GM12872 (cell line): ENCODE measurements around the gene SMARCA4.

ENCODE experiments used
- TF ChIP-seq, protein P1 (sequence below): IDR thresholded peaks from 3 replicates; pipeline ENCODE4 v1.5.1; 2011; ENCODE audit warnings: low read depth, mild to moderate bottlenecking, low read length, moderate library complexity; ENCODE audit not compliant: insufficient read depth

Gene SMARCA4

DNA sequence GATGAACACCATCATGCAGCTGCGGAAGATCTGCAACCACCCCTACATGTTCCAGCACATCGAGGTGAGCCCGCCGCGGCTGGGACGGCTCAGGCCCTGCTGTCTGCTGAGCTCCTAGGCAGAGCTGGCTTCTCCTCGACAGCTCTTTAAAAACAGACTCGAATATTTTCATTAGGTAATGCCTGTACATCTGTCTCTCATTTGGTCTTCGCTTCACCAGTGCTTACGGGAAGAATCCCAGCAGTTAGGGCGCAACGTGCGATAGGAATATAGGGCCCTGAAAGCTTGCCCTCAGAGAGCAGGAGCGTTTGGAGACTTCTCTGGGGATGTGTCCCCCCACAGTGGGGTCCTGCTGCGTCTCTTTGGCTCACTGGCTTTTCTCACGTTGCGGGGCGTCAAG is 64.6 kb downstream of the SMARCA4 start:
- TF ChIP-seq, protein P1, sequence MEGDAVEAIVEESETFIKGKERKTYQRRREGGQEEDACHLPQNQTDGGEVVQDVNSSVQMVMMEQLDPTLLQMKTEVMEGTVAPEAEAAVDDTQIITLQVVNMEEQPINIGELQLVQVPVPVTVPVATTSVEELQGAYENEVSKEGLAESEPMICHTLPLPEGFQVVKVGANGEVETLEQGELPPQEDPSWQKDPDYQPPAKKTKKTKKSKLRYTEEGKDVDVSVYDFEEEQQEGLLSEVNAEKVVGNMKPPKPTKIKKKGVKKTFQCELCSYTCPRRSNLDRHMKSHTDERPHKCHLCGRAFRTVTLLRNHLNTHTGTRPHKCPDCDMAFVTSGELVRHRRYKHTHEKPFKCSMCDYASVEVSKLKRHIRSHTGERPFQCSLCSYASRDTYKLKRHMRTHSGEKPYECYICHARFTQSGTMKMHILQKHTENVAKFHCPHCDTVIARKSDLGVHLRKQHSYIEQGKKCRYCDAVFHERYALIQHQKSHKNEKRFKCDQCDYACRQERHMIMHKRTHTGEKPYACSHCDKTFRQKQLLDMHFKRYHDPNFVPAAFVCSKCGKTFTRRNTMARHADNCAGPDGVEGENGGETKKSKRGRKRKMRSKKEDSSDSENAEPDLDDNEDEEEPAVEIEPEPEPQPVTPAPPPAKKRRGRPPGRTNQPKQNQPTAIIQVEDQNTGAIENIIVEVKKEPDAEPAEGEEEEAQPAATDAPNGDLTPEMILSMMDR = no peak

DNA sequence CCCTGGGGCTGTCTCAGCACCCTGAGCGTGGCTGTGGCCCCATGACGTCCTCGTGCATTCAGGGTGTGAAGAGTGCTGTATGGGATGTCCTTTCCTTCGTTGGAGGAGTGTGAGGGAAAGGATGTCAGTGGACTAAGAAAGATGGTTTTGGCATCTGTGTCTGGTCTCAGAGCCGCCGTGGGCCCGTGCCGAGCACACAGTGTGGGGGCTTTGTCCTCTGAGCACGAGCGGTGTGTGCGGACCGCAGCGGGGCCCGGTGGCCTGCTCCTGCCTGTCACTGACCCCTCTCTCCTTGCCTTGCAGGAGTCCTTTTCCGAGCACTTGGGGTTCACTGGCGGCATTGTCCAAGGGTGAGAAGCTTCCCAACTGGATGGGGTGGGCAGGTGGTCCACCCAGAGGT is 65.2 kb downstream of the SMARCA4 start:
- TF ChIP-seq, protein P1 = no peak

DNA sequence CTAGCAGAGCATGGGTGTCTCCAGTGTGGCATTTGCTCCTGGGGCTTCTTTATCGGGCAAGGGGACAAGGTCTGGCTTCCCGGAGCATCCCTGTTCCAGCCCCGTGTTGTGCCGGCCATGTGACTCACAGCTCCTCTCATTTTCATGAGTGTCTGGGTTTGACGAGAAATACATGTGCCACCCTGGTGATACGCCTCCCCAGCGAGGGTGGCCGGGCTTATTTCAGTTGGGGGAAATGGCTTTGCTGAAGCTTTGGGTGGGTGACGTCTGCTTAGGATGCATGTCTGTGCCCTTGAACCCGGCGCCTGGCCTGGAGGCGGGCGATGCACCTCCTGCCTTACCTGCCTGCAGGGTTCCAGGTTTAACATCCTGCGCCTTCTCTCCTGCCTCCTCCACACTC is 66.6 kb downstream of the SMARCA4 start:
- TF ChIP-seq, protein P1 = no peak

DNA sequence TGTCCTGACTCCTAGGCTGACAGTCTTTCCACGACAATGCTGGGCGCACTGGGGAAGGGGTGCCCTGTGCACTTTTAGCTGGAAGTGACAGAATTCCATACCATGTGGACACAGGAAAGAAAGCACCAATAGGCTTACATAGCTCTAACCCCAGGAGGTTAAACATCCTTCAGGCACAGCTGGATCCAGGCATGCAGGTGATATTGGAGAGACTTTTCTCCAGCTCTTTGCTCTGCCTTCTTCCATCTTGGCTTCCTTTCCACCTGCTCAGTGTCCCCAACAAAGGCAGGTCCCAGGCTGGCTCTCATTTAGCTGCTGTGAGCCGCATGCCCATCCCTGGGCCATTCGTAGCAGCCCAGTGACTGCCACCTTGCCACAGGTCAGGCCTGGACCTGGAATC is 67.3 kb downstream of the SMARCA4 start:
- TF ChIP-seq, protein P1 = no peak

DNA sequence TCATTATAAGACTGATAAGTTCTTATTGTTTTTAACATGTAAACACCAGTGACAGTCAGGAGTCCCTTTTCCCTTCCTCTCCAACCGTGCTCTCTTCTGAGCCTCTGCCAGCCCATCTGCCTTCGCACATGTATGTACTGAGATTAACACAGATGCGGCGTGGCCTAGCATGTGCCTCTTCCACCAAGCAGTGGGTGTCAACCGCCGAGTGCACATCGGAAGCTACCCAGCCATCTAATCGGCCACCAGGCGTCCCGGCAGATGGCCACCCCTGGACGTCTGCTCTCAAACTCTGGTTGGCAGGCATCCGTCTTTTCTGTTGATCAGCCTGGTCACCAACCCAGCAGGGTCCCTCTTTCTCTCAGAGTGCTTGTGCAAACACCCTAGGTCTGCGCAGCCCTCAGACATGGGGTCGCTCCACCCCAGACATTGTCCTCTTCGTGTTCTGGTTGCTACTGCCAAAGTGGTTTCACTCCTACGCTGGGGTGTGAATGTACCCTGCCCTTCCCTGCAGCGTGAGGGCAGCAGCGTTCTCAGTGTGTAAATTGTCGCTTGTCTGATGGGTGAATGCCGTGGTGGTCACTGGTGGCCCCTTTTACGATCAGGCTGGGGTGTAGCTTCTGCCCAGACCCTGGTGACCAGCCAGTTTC is 70.7 kb downstream of the SMARCA4 start:
- TF ChIP-seq, protein P1 = no peak

DNA sequence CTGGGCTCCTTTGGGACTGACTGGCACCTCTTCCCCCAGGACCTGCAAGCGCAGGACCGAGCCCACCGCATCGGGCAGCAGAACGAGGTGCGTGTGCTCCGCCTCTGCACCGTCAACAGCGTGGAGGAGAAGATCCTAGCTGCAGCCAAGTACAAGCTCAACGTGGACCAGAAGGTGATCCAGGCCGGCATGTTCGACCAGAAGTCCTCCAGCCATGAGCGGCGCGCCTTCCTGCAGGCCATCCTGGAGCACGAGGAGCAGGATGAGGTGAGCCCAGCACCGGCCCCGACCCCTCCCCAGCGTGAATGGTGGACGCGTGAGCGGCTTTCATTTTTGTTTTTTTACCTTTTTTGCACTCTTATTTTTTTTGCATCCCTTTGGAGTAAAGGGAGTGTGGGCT is 72.4 kb downstream of the SMARCA4 start:
- TF ChIP-seq, protein P1 = no peak

DNA sequence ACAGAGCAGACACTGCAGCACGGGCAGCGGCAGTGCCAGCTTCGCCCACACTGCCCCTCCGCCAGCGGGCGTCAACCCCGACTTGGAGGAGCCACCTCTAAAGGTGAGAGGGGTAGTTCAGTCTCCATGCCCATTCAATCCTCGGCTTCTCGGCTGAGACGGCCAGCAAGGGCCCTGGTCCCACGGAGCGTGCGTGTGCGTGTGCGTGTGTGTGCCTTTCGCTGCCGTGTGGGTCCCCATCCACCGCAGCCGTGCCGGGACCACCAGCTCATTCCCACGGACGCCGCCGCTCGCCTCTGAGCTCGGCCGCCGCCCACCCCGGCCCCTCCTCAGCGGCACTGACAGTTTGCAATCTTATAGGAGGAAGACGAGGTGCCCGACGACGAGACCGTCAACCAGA is 72.9 kb downstream of the SMARCA4 start:
- TF ChIP-seq, protein P1 = no peak
